ENCODE measurements around the gene ITPKB. TPM values are rescaled to one million over a fixed set of nuclear protein-coding genes. Genes with fewer than 3 reads are reported as not detected.

The ITPKB gene
- total and polyA plus RNA-seq, 2 experiments from 2014 or later: 0.31 to 5.2 TPM

DNA sequence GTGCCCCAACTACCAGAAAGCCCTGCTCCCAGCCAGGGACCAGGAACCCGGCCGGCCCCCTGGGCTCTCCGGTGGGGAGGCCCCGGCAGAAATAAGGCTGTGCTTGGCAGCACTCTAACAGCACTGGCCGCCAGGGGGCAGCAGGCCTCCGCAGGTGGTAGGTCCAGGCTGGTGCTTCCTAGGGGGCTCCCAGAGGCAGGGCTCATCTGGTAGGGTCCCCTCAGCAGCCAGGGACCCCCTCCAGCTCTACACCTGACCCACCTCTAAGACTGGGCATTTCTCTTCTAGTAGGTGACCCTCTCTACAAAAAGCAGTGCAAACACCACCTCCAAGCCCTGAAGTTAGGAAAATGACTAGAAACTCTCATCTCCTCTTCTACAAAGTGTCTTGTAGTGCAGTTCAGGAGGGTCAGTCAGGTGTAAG is 104.9 kb downstream of the ITPKB start:
- H3K4me1 Mint-ChIP-seq: peaks cover 23% of the 10 kb centered on the region
- Histone ChIP-seq H3K27ac (ENCODE audit: low read depth) (no peak overlapping the region), H3K27me3 (ENCODE audit: insufficient read depth) (no peaks in the 10 kb centered on the region), H3K79me2 (replicated peaks; ENCODE audit: insufficient read depth) (no peaks in the 10 kb centered on the region), H3K9me2 (ENCODE audit: insufficient read depth) (no peaks in the 10 kb centered on the region), H3K4me3 (no peak overlapping the region), H3K36me3 (ENCODE audit: insufficient read depth) (no peaks in the 10 kb centered on the region), H2AFZ (no peak overlapping the region), H3F3A (replicated peaks; ENCODE audit: low read depth) (0 out of 2 replicates have a peak, but pooled peaks cover 2% of the 10 kb centered on the region), H3K4me1 (ENCODE audit: insufficient read depth) (peaks cover 4% of the 10 kb centered on the region; the same call in 1 of the 2 replicates), H4K20me1 (replicated peaks; ENCODE audit: insufficient read depth) (no peaks in the 10 kb centered on the region), H3K4me2 (no peak overlapping the region)
- TF ChIP-seq POLR2AphosphoS5 (IDR thresholded peaks at IDR 0.05; ENCODE audit: low read depth): no peak
- TF ChIP-seq, protein P1, sequence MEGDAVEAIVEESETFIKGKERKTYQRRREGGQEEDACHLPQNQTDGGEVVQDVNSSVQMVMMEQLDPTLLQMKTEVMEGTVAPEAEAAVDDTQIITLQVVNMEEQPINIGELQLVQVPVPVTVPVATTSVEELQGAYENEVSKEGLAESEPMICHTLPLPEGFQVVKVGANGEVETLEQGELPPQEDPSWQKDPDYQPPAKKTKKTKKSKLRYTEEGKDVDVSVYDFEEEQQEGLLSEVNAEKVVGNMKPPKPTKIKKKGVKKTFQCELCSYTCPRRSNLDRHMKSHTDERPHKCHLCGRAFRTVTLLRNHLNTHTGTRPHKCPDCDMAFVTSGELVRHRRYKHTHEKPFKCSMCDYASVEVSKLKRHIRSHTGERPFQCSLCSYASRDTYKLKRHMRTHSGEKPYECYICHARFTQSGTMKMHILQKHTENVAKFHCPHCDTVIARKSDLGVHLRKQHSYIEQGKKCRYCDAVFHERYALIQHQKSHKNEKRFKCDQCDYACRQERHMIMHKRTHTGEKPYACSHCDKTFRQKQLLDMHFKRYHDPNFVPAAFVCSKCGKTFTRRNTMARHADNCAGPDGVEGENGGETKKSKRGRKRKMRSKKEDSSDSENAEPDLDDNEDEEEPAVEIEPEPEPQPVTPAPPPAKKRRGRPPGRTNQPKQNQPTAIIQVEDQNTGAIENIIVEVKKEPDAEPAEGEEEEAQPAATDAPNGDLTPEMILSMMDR (conservative IDR thresholded peaks at IDR 0.05; ENCODE audit: low read depth in 2 of 2): peak; percentile 90 to 99
- TF ChIP-seq ZNF114 (CRISPR knock-in tag; IDR thresholded peaks at IDR 0.05): no peak
- no peak overlapping the region for H3K27ac Mint-ChIP-seq
- ATAC-seq (peak; percentile 86), DNase-seq (ENCODE audit: low spot score) (peak; percentile 85)
- H3K36me3 Mint-ChIP-seq (ENCODE audit: low read depth): no peaks in the 10 kb centered on the region
- H3K4me3 Mint-ChIP-seq: no peak overlapping the region
- H3K9me3 Mint-ChIP-seq: no peaks in the 10 kb centered on the region
- peaks cover 11% of the 10 kb centered on the region for H3K27me3 Mint-ChIP-seq (ENCODE audit: insufficient read depth, low read depth, poor library complexity)

DNA sequence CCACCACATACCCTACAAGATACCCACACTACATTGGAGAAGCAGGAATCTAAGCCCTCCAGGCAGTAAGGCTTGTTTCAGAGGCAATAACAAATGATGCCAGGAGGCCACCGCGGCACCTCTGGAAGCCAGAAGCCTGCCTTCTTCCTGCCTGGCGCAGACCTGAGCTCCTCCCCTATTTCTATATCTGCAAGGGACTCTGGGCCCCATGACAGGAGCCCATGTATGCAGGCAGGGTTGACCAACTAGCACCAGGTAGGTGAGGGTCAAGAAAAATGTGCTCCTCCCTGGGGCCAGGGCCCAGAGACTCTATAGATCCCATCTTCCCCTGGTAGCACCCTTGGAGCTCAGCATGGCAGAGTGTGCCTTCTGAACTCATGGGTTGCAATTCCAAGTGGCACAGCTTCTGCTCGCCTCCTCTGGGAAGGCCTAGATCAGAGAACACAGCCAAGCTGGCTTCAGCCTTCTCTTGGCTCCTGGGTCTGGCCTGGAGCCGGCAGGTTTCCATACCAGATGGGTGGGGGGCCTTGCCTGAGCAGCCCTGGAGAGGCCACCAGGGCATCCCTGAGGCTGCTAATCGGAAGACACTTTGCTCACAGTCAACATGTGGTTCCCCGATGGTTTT is 105.4 kb downstream of the ITPKB start:
- H3K4me1 ChIP-seq (ENCODE audit: insufficient read depth): peaks cover 4% of the 10 kb centered on the region; the same call in 1 of the 2 replicates
- 0 out of 2 replicates have a peak, but pooled peaks cover 2% of the 10 kb centered on the region for H3F3A ChIP-seq (replicated peaks; ENCODE audit: low read depth)
- H3K4me1 Mint-ChIP-seq: peaks cover 23% of the 10 kb centered on the region
- H3K27ac Mint-ChIP-seq: no peak overlapping the region
- H3K4me3 ChIP-seq: no peak overlapping the region
- H2AFZ ChIP-seq: no peak overlapping the region
- H3K36me3 ChIP-seq (ENCODE audit: insufficient read depth): no peaks in the 10 kb centered on the region
- H3K27me3 ChIP-seq (ENCODE audit: insufficient read depth): no peaks in the 10 kb centered on the region
- no peak overlapping the region for H3K27ac ChIP-seq (ENCODE audit: low read depth)
- peak; percentile 12 for ATAC-seq
- no peaks in the 10 kb centered on the region for H3K9me3 Mint-ChIP-seq
- H3K79me2 ChIP-seq (replicated peaks; ENCODE audit: insufficient read depth): no peaks in the 10 kb centered on the region
- no peaks in the 10 kb centered on the region for H3K9me2 ChIP-seq (ENCODE audit: insufficient read depth)
- peaks cover 7% of the 10 kb centered on the region for H3K27me3 Mint-ChIP-seq (ENCODE audit: insufficient read depth, low read depth, poor library complexity)
- H4K20me1 ChIP-seq (replicated peaks; ENCODE audit: insufficient read depth): no peaks in the 10 kb centered on the region
- no peaks in the 10 kb centered on the region for H3K36me3 Mint-ChIP-seq (ENCODE audit: low read depth)
- H3K4me3 Mint-ChIP-seq: no peak overlapping the region
- H3K4me2 ChIP-seq: no peak overlapping the region
- DNase-seq (ENCODE audit: low spot score): no peak
- no peak for TF ChIP-seq ZNF114 (CRISPR knock-in tag; IDR thresholded peaks at IDR 0.05)
- TF ChIP-seq CREB1 (CRISPR knock-in tag; IDR thresholded peaks at IDR 0.05; ENCODE audit: low read depth): no peak
- TF ChIP-seq, protein P2, sequence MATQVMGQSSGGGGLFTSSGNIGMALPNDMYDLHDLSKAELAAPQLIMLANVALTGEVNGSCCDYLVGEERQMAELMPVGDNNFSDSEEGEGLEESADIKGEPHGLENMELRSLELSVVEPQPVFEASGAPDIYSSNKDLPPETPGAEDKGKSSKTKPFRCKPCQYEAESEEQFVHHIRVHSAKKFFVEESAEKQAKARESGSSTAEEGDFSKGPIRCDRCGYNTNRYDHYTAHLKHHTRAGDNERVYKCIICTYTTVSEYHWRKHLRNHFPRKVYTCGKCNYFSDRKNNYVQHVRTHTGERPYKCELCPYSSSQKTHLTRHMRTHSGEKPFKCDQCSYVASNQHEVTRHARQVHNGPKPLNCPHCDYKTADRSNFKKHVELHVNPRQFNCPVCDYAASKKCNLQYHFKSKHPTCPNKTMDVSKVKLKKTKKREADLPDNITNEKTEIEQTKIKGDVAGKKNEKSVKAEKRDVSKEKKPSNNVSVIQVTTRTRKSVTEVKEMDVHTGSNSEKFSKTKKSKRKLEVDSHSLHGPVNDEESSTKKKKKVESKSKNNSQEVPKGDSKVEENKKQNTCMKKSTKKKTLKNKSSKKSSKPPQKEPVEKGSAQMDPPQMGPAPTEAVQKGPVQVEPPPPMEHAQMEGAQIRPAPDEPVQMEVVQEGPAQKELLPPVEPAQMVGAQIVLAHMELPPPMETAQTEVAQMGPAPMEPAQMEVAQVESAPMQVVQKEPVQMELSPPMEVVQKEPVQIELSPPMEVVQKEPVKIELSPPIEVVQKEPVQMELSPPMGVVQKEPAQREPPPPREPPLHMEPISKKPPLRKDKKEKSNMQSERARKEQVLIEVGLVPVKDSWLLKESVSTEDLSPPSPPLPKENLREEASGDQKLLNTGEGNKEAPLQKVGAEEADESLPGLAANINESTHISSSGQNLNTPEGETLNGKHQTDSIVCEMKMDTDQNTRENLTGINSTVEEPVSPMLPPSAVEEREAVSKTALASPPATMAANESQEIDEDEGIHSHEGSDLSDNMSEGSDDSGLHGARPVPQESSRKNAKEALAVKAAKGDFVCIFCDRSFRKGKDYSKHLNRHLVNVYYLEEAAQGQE (IDR thresholded peaks at IDR 0.05; ENCODE audit: unreplicated experiment): no peak
- no peak for TF ChIP-seq EZH2phosphoT487 (IDR thresholded peaks at IDR 0.05; ENCODE audit: unreplicated experiment)

Measured in GM23338 (cell line).